HCT116 (cell line): Measurements from ENCODE around the gene DAPK1. TPM values are rescaled to one million over a fixed set of nuclear protein-coding genes. Genes with fewer than 3 reads are reported as not detected.

Experiments
- ATAC-seq: fragments of 200-7000 bp; cut with Tn5 transposase; 2 replicates; pipeline ENCODE4 v1.9.1; 2020; ENCODE audit warnings: mild to moderate bottlenecking, moderate library complexity
- BruUV-seq: library from RNA; stranded (reverse); fragments of 400-500 nt; replicated peaks from 2 replicates; lab custom pipeline; 2021; lab: Mats Ljungman, UMichigan
- CTCF ChIA-PET: fragments of 300-600 bp; sonication (Branson Sonifier 250); formaldehyde crosslinking; loops from one replicate; lab custom pipeline; 2021; ENCODE audit warnings: antibody characterized with exemption; lab: Charles Lee
- POLR2A ChIA-PET: fragments of 300-600, 350-600 bp; sonication (Branson Sonifier 250); formaldehyde crosslinking; loops from one replicate; lab custom pipeline; 2021; ENCODE audit warnings: antibody characterized with exemption; lab: Charles Lee
- RAD21 ChIA-PET, 2 experiments: fragments of 300-600 bp; sonication (Branson Sonifier 250); formaldehyde crosslinking; loops; one replicate each; lab custom pipeline; 2023; ENCODE audit warnings: low total read pairs in 2 of 2; ENCODE audit not compliant: uncharacterized antibody in 2 of 2, unreplicated experiment in 2 of 2, low non-redundant PET in 1 of 2; lab: Charles Lee
- DNase-seq: peaks from one replicate; pipeline ENCODE4 v3.0.0-alpha.2; 2010; ENCODE audit warnings: low read depth, low spot score
- H2AFZ ChIP-seq: fragments of 200-600 bp; shearing (Covaris generic), sonication (generic); 2 replicates; pipeline ENCODE4 v1.6.1; 2017; ENCODE audit warnings: low read depth, mixed run types, mixed read lengths, antibody characterized with exemption, low read length; ENCODE audit not compliant: poor library complexity, severe bottlenecking
- H3K27ac ChIP-seq: 2 replicates; pipeline ENCODE4 v1.5.1; 2012; ENCODE audit warnings: low read depth, low read length
- H3K27me3 ChIP-seq: fragments of 200-600 bp; sonication (generic); 2 replicates; pipeline ENCODE4 v1.6.1; 2016; ENCODE audit warnings: mixed run types, low read length, mixed read lengths; ENCODE audit not compliant: insufficient read depth
- H3K36me3 ChIP-seq, 2 experiments: fragments of 200-500 bp in 1 of 2; fragments of 200-600 bp in 1 of 2; sonication (Bioruptor generic) in 1 of 2; sonication (generic) in 1 of 2; 2 replicates each; pipeline versions ENCODE4 v1.5.1 to v1.6.1; 2014 to 2016; ENCODE audit warnings: low read length in 2 of 2, inconsistent platforms in 1 of 2, mixed read lengths in 1 of 2, mixed run types in 1 of 2; ENCODE audit not compliant: insufficient read depth in 2 of 2, control insufficient read depth in 1 of 2
- H3K4me1 ChIP-seq, 2 experiments: fragments of 200-600 bp in 1 of 2; sonication (generic) in 1 of 2; 2 replicates each; pipeline versions ENCODE4 v1.5.1 to v1.6.1; 2012 to 2017; ENCODE audit warnings: low read length in 2 of 2, inconsistent platforms in 1 of 2, mild to moderate bottlenecking in 1 of 2, mixed read lengths in 1 of 2, mixed run types in 1 of 2, moderate library complexity in 1 of 2; ENCODE audit not compliant: insufficient read depth in 2 of 2, control insufficient read depth in 1 of 2
- H3K4me2 ChIP-seq: fragments of 200-600 bp; sonication (generic); 2 replicates; pipeline ENCODE4 v1.6.1; 2017; ENCODE audit warnings: mixed run types, low read length, mixed read lengths
- H3K4me3 ChIP-seq, 2 experiments: fragments of 200-600 bp in 1 of 2; sonication (generic) in 1 of 2; replicated peaks in 1 of 2; 2 replicates each; pipeline ENCODE4 v1.5.1; 2011 to 2016; ENCODE audit warnings: low read length in 2 of 2, control low read depth in 1 of 2, low read depth in 1 of 2, mild to moderate bottlenecking in 1 of 2, mixed read lengths in 1 of 2, mixed run types in 1 of 2
- H3K79me2 ChIP-seq: fragments of 200-600 bp; sonication (generic); 2 replicates; pipeline ENCODE4 v1.6.1; 2017; ENCODE audit warnings: mild to moderate bottlenecking, mixed run types, low read length, moderate library complexity, mixed read lengths; ENCODE audit not compliant: insufficient read depth
- H3K9ac ChIP-seq: fragments of 200-600 bp; sonication (generic); 2 replicates; pipeline ENCODE4 v1.6.1; 2016; ENCODE audit warnings: low read length, mixed read lengths
- H3K9me2 ChIP-seq: fragments of 200-600 bp; sonication (generic), shearing (Covaris generic); 2 replicates; pipeline ENCODE4 v1.6.1; 2017; ENCODE audit warnings: mixed run types, mild to moderate bottlenecking, moderate library complexity; ENCODE audit not compliant: insufficient read depth
- H3K9me3 ChIP-seq, 2 experiments: fragments of 200-500 bp in 1 of 2; fragments of 200-600 bp in 1 of 2; sonication (Bioruptor generic) in 1 of 2; sonication (generic) in 1 of 2; 2 replicates each; pipeline ENCODE4 v1.6.1; 2014 to 2017; ENCODE audit warnings: low read length in 2 of 2, mixed read lengths in 2 of 2, inconsistent platforms in 1 of 2, low read depth in 1 of 2, mild to moderate bottlenecking in 1 of 2, mixed run types in 1 of 2, moderate library complexity in 1 of 2; ENCODE audit not compliant: control insufficient read depth in 1 of 2, insufficient read depth in 1 of 2
- H4K20me1 ChIP-seq: fragments of 200-600 bp; sonication (generic), shearing (Covaris generic); 2 replicates; pipeline ENCODE4 v1.6.1; 2017; ENCODE audit warnings: mixed run types, mild to moderate bottlenecking, moderate library complexity; ENCODE audit not compliant: insufficient read depth
- CBX3 ChIP-seq: IDR thresholded peaks from 2 replicates; pipeline ENCODE4 v1.6.1; 2012; ENCODE audit warnings: low read depth
- EZH2 ChIP-seq: fragments of 200-600 bp; sonication (generic); IDR thresholded peaks from 2 replicates; pipeline ENCODE4 v1.6.1; 2017; ENCODE audit warnings: antibody characterized with exemption, mixed run types
- JUND ChIP-seq: IDR thresholded peaks from 2 replicates; pipeline ENCODE4 v1.6.1; 2012
- POLR2AphosphoS5 ChIP-seq: IDR thresholded peaks from 2 replicates; pipeline ENCODE4 v1.6.1; 2011; ENCODE audit warnings: mild to moderate bottlenecking, low read depth, low read length, moderate library complexity
- SRF ChIP-seq: IDR thresholded peaks from 2 replicates; pipeline ENCODE4 v1.6.1; 2012; ENCODE audit warnings: low read depth
- YY1 ChIP-seq: IDR thresholded peaks from 2 replicates; pipeline ENCODE4 v1.6.1; 2011; ENCODE audit warnings: low read length, low read depth, moderate library complexity, mild to moderate bottlenecking; ENCODE audit not compliant: insufficient replicate concordance; ENCODE audit errors: extremely low read depth
- ZFX ChIP-seq: fragments of 450-650 bp; IDR thresholded peaks from 2 replicates; pipeline ENCODE4 v1.6.1; 2017
- ZNF274 ChIP-seq: fragments of 200-500 bp; sonication (Bioruptor generic); IDR thresholded peaks from 2 replicates; pipeline ENCODE4 v1.6.1; 2014; ENCODE audit warnings: mild to moderate bottlenecking, low read depth, low read length, inconsistent platforms
- intact Hi-C: fragments of 100-400 bp; cut with micrococcal nuclease; formaldehyde crosslinking; loops from 2 replicates; pipeline ENCODE4 v1.10.0; 2022
- total RNA-seq: library from RNA; stranded (reverse); gene quantifications from one replicate; pipeline ENCODE4 v1.2.1, GENCODE V29; 2021; ENCODE audit not compliant: unreplicated experiment
- TF ChIP-seq, protein P1 (sequence below): IDR thresholded peaks from 2 replicates; pipeline ENCODE4 v1.6.1; 2012

Gene DAPK1
- total RNA-seq, 1 experiment from 2014 or later: 5.6 TPM

DNA sequence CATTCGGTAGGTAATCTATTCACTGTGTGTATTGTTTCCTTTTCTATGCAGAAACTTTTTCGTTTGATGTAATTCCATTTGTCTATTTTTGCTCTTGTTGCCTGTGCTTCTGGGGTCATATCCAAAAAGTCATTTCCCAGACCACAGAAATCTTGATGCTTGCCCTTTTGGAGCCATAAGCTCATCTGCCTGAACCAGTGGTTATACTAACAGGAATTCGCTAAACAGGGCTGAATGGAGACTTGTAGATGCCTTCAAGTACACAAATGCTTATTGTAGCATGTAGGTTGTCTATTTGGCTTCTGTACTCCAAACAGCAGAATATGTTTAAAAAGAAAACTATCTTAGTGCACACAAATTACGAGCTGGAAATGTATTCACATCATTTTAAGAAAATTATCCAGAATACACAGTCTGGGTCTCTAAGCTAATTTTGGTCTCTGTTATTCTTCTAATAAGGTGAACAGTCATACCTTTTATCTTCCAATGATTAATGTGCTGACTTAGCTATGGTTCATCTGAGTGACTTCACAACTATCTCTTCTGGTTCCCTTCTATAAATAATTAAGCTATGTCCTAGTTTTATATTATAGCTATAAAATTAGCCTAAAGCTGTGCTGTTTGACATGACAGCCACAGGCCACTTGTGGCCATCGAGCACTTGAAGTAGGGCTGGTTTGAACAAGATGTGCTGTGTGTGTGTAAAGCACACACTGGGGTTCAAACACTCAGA, 87.6 kb downstream of the DAPK1 start:
- H3K4me1 ChIP-seq: no peaks in the 10 kb centered on the region
- ATAC-seq: no peak
- no peak overlapping the region for H3K4me3 ChIP-seq
- POLR2A ChIA-PET: no interaction called here
- RAD21 ChIA-PET: no interaction called here
- no peak overlapping the region for H2AFZ ChIP-seq
- TF ChIP-seq EZH2: no peak
- no peak for TF ChIP-seq ZFX
- TF ChIP-seq JUND: no peak
- TF ChIP-seq ZNF274: no peak
- H3K79me2 ChIP-seq: no peaks in the 10 kb centered on the region
- H3K27me3 ChIP-seq: no peaks in the 10 kb centered on the region
- no peak overlapping the region for H3K27ac ChIP-seq
- H3K4me2 ChIP-seq: no peak overlapping the region
- no TSS peak for BruUV-seq
- DNase-seq: no peak
- intact Hi-C loops: loop anchor here (5.0 kb wide), 1 partner anchor 123 kb away; no protein-coding TSS in a partner anchor
- no peak overlapping the region for H3K9ac ChIP-seq
- no peaks in the 10 kb centered on the region for H3K36me3 ChIP-seq
- no peaks in the 10 kb centered on the region for H3K9me3 ChIP-seq
- H3K9me2 ChIP-seq: no peaks in the 10 kb centered on the region
- H4K20me1 ChIP-seq: no peaks in the 10 kb centered on the region
- CTCF ChIA-PET: no interaction called here

DNA sequence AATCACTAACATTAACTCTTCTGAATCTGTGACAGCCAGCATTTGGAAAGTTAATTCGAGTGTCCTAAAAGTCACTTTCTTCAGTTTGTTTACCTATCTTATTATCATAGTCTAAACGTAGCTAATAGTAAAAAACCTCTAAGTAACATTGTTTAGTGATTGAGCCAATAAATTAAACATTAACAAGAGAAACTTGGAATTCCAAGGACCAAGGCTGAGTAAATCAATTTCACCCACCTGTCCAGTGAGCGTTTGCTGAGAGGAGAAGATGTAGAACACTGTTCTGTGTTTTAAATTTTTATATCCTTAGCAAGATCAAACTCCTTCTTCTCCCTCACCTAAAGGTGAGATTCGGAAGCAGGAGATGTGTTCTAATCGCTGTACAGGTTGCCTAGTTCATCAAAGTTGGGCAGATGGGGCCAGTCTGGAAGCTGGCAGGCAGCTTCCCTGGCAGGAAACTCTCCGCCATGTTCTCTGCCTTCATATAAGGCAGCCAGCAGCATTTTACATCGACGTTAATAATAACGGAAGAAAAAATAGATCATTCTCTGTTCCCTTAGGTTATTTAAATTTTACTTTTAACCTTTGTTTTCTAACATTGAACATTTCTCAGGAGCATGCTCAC, 89.2 kb downstream of the DAPK1 start:
- Histone ChIP-seq H2AFZ (no peak overlapping the region), H3K4me2 (no peak overlapping the region), H3K9ac (no peak overlapping the region), H4K20me1 (no peaks in the 10 kb centered on the region), H3K4me1 (no peaks in the 10 kb centered on the region), H3K4me3 (no peak overlapping the region), H3K36me3 (no peaks in the 10 kb centered on the region), H3K9me2 (no peaks in the 10 kb centered on the region), H3K27me3 (no peaks in the 10 kb centered on the region), H3K27ac (no peak overlapping the region), H3K79me2 (no peaks in the 10 kb centered on the region), H3K9me3 (no peaks in the 10 kb centered on the region)
- no peak for DNase-seq
- RAD21 ChIA-PET: no interaction called here
- ATAC-seq: no peak
- POLR2A ChIA-PET: no interaction called here
- TF ChIP-seq POLR2AphosphoS5: no peak
- no peak for TF ChIP-seq YY1
- no peak for TF ChIP-seq SRF
- TF ChIP-seq, protein P1, sequence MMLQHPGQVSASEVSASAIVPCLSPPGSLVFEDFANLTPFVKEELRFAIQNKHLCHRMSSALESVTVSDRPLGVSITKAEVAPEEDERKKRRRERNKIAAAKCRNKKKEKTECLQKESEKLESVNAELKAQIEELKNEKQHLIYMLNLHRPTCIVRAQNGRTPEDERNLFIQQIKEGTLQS: no peak
- TF ChIP-seq JUND: no peak
- TF ChIP-seq CBX3: no peak
- BruUV-seq: no TSS peak
- intact Hi-C loops: loop anchor here (5.0 kb wide), 1 partner anchor 125 kb away; no protein-coding TSS in a partner anchor
- CTCF ChIA-PET: no interaction called here
